ENCODE data around the gene KCNA1. TPM values are rescaled to one million over a fixed set of nuclear protein-coding genes. Genes with fewer than 3 reads are reported as not detected.

KCNA1 gene
- total and polyA plus RNA-seq, 2 donors (not counting 1 experiment from before 2014, with no cell fraction given): not detected

GRCh38 chr12:4960547-4960946, 50.8 kb downstream of the KCNA1 start:
- Histone ChIP-seq H2AFZ (ENCODE audit: low read length) (no peak overlapping the region), H3K4me2 (ENCODE audit: extremely low read depth, insufficient read depth, low read length) (no peak overlapping the region), H3K27ac (ENCODE audit: insufficient read depth, low read length) (no peak overlapping the region), H3K9ac (ENCODE audit: insufficient read depth, low read length) (no peak overlapping the region), H3K79me2 (ENCODE audit: control insufficient read depth, insufficient read depth, low read length) (no peaks in the 10 kb centered on the region), H3K4me3 (replicated peaks in 1 of 4; ENCODE audit: control extremely low read depth in 1 of 4, insufficient read depth in 1 of 4, low read depth in 3 of 4, low read length in 4 of 4) (no peak overlapping the region), H3K36me3 (ENCODE audit: control insufficient read depth, insufficient read depth, low read length) (no peaks in the 10 kb centered on the region), H3K9me3 (ENCODE audit: control insufficient read depth, insufficient read depth, low read depth, low read length) (no peaks in the 10 kb centered on the region), H3K4me1 (ENCODE audit: control insufficient read depth, extremely low read depth, insufficient read depth, low read length) (no peaks in the 10 kb centered on the region), H3K27me3 (ENCODE audit: control insufficient read depth, insufficient read depth, low read length) (peaks cover 2% of the 10 kb centered on the region), H4K20me1 (ENCODE audit: control insufficient read depth, extremely low read depth, insufficient read depth, low read length) (no peaks in the 10 kb centered on the region)
- no peak for DNase-seq (ENCODE audit: low read depth in 2 of 2)
- TF ChIP-seq EZH2 (IDR thresholded peaks at IDR 0.05; ENCODE audit: low read length, missing control alignments): no peak

- Histone ChIP-seq H3K4me1 (ENCODE audit: control insufficient read depth, extremely low read depth, insufficient read depth, low read length) (no peaks in the 10 kb centered on the region), H3K27ac (ENCODE audit: insufficient read depth, low read length) (no peak overlapping the region), H3K4me3 (replicated peaks in 1 of 4; ENCODE audit: control extremely low read depth in 1 of 4, insufficient read depth in 1 of 4, low read depth in 3 of 4, low read length in 4 of 4) (no peak overlapping the region), H3K4me2 (ENCODE audit: extremely low read depth, insufficient read depth, low read length) (no peak overlapping the region), H4K20me1 (ENCODE audit: control insufficient read depth, extremely low read depth, insufficient read depth, low read length) (no peaks in the 10 kb centered on the region), H3K9me3 (ENCODE audit: control insufficient read depth, insufficient read depth, low read depth, low read length) (no peaks in the 10 kb centered on the region), H3K36me3 (ENCODE audit: control insufficient read depth, insufficient read depth, low read length) (no peaks in the 10 kb centered on the region), H2AFZ (ENCODE audit: low read length) (no peak overlapping the region), H3K79me2 (ENCODE audit: control insufficient read depth, insufficient read depth, low read length) (no peaks in the 10 kb centered on the region), H3K9ac (ENCODE audit: insufficient read depth, low read length) (no peak overlapping the region), H3K27me3 (ENCODE audit: control insufficient read depth, insufficient read depth, low read length) (peaks cover 2% of the 10 kb centered on the region)
- TF ChIP-seq CTCF (conservative IDR thresholded peaks at IDR 0.05 in 1 of 2, IDR thresholded peaks at IDR 0.05 in 1 of 2; ENCODE audit: low read depth in 1 of 2, low read length in 2 of 2) (no peak), EZH2 (IDR thresholded peaks at IDR 0.05; ENCODE audit: low read length, missing control alignments) (no peak)
- DNase-seq (ENCODE audit: low read depth in 2 of 2): no peak
Measured at GRCh38 chr12:4961311-4961710, 51.6 kb downstream of the KCNA1 start.

- H2AFZ ChIP-seq (ENCODE audit: low read length): no peak overlapping the region
- no peaks in the 10 kb centered on the region for H3K9me3 ChIP-seq (ENCODE audit: control insufficient read depth, insufficient read depth, low read depth, low read length)
- H3K9ac ChIP-seq (ENCODE audit: insufficient read depth, low read length): no peak overlapping the region
- no peak overlapping the region for H3K4me2 ChIP-seq (ENCODE audit: extremely low read depth, insufficient read depth, low read length)
- H3K36me3 ChIP-seq (ENCODE audit: control insufficient read depth, insufficient read depth, low read length): no peaks in the 10 kb centered on the region
- no peaks in the 10 kb centered on the region for H3K4me1 ChIP-seq (ENCODE audit: control insufficient read depth, extremely low read depth, insufficient read depth, low read length)
- no peak overlapping the region for H3K4me3 ChIP-seq (replicated peaks in 1 of 4; ENCODE audit: control extremely low read depth in 1 of 4, insufficient read depth in 1 of 4, low read depth in 3 of 4, low read length in 4 of 4)
- H3K27me3 ChIP-seq (ENCODE audit: control insufficient read depth, insufficient read depth, low read length): peaks cover 2% of the 10 kb centered on the region
- peak in 1 of 2 donors; percentile 60 for DNase-seq (ENCODE audit: low read depth in 2 of 2)
- no peak for TF ChIP-seq EZH2 (IDR thresholded peaks at IDR 0.05; ENCODE audit: low read length, missing control alignments)
- no peak for TF ChIP-seq CTCF (conservative IDR thresholded peaks at IDR 0.05 in 1 of 2, IDR thresholded peaks at IDR 0.05 in 1 of 2; ENCODE audit: low read depth in 1 of 2, low read length in 2 of 2)
- H4K20me1 ChIP-seq (ENCODE audit: control insufficient read depth, extremely low read depth, insufficient read depth, low read length): no peaks in the 10 kb centered on the region
- H3K79me2 ChIP-seq (ENCODE audit: control insufficient read depth, insufficient read depth, low read length): no peaks in the 10 kb centered on the region
- no peak overlapping the region for H3K27ac ChIP-seq (ENCODE audit: insufficient read depth, low read length)
Measured at GRCh38 chr12:4962539-4963486, 53.1 kb downstream of the KCNA1 start.

Other genes starting within 250 kb of the KCNA1 start
- gene GALNT8, start 189.5 kb upstream of the KCNA1 start, total RNA-seq: under 0.01 TPM in 2 replicates
- gene GALNT8, start 189.5 kb upstream of the KCNA1 start, polyA plus RNA-seq: not detected in 2 replicates
- gene KCNA5, start 134.0 kb downstream of the KCNA1 start, total RNA-seq: not detected in 2 replicates
- gene KCNA5, start 134.0 kb downstream of the KCNA1 start, polyA plus RNA-seq: not detected in 2 replicates